K562 (cell line): ENCODE results near the gene NAA40. TPM values are rescaled to one million over a fixed set of nuclear protein-coding genes. Genes with fewer than 3 reads are reported as not detected.

Experiments
- ARNT ChIP-seq, 2 experiments: fragments of 450-650 bp; IDR thresholded peaks; 2 replicates each; pipeline ENCODE4 v1.6.1; 2016; ENCODE audit warnings: mild to moderate bottlenecking in 1 of 2
- ATF6 ChIP-seq: sonication (generic); formaldehyde crosslinking; IDR thresholded peaks from 2 replicates; pipeline ENCODE4 v1.4.0; 2020; ENCODE audit warnings: mild to moderate bottlenecking, missing genetic modification reagents
- E2F3 ChIP-seq: fragments of 250-450 bp; sonication (Bioruptor Pico); IDR thresholded peaks from 2 replicates; pipeline ENCODE4 v1.4.0; 2020; ENCODE audit warnings: mild to moderate bottlenecking
- FIP1L1 ChIP-seq: fragments of 200-400 bp; formaldehyde crosslinking; IDR thresholded peaks from 2 replicates; pipeline ENCODE4 v1.6.1; 2018; ENCODE audit warnings: mild to moderate bottlenecking, low read depth, low read length; ENCODE audit not compliant: poor library complexity, severe bottlenecking
- GABPB1 ChIP-seq: sonication (generic); formaldehyde crosslinking; IDR thresholded peaks from 2 replicates; pipeline ENCODE4 v1.8.0; 2022; ENCODE audit warnings: mild to moderate bottlenecking, missing genetic modification reagents
- GTF2F1 ChIP-seq: IDR thresholded peaks from 2 replicates; pipeline ENCODE4 v1.6.1; 2011; ENCODE audit warnings: low read depth, low read length, improper control_type of control experiment
- NFE2L1 ChIP-seq: fragments of 450-650 bp; IDR thresholded peaks from 2 replicates; pipeline ENCODE4 v1.6.1; 2016; ENCODE audit warnings: missing genetic modification characterization, low read depth, mild to moderate bottlenecking, missing compliant biosample characterization, moderate library complexity, borderline replicate concordance
- NFXL1 ChIP-seq: fragments of 450-650 bp; formaldehyde crosslinking; IDR thresholded peaks from 2 replicates; pipeline ENCODE4 v1.4.0; 2021; ENCODE audit warnings: mild to moderate bottlenecking
- PHTF2 ChIP-seq: fragments of 250-450 bp; sonication (Bioruptor Pico); IDR thresholded peaks from 2 replicates; pipeline ENCODE4 v1.5.0; 2021; ENCODE audit warnings: mild to moderate bottlenecking
- RBFOX2 ChIP-seq: fragments of 200-400 bp; formaldehyde crosslinking; IDR thresholded peaks from 2 replicates; pipeline ENCODE4 v1.6.1; 2017; ENCODE audit warnings: low read depth, mild to moderate bottlenecking, low read length, moderate library complexity
- SAP30 ChIP-seq: fragments of 200-600 bp; sonication (generic); IDR thresholded peaks from 2 replicates; pipeline ENCODE4 v1.6.1; 2012; ENCODE audit warnings: borderline replicate concordance, low read depth, mild to moderate bottlenecking, moderate library complexity, low read length, control low read depth, inconsistent platforms; ENCODE audit not compliant: insufficient read depth, poor library complexity, severe bottlenecking
- SRSF1 ChIP-seq: fragments of 200-400 bp; formaldehyde crosslinking; IDR thresholded peaks from 2 replicates; pipeline ENCODE4 v1.6.1; 2017; ENCODE audit warnings: mild to moderate bottlenecking, low read depth, low read length, moderate library complexity
- TFAM ChIP-seq: fragments of 250-450 bp; sonication (Bioruptor Pico); conservative IDR thresholded peaks from 2 replicates; pipeline ENCODE4 v1.5.0; 2021; ENCODE audit warnings: mild to moderate bottlenecking, moderate library complexity
- TSHZ1 ChIP-seq: fragments of 250-450 bp; sonication (Bioruptor Pico); IDR thresholded peaks from 2 replicates; pipeline ENCODE4 v1.4.0; 2020; ENCODE audit warnings: mild to moderate bottlenecking, moderate library complexity
- ZNF24 ChIP-seq: fragments of 450-650 bp; IDR thresholded peaks from 2 replicates; pipeline ENCODE4 v1.6.1; 2016
- ZNF778 ChIP-seq: fragments of 450-650 bp; formaldehyde crosslinking; IDR thresholded peaks from 2 replicates; pipeline ENCODE4 v1.4.0; 2020; ENCODE audit warnings: mild to moderate bottlenecking, moderate library complexity
- polyA plus RNA-seq, 8 experiments: library from polyadenylated mRNA; depleted of rRNA in 4 of 8; stranded (reverse) in 5 of 8; unstranded in 3 of 8; fragments of >200 nt; fragmentation: Nextera tagmentation in 2 of 8; fragmentation: Illumina TruSeq in 1 of 8; extraction: Ambion mirVana in 2 of 8; extraction: Trizol in 1 of 8; gene quantifications; 2 replicates each; pipeline versions ENCODE4 v1.2.1 to v1.2.3, GENCODE V29; 2011 to 2014; ENCODE audit warnings: inconsistent platforms in 1 of 8, missing spikeins in 1 of 8
- total RNA-seq, 7 experiments: library from RNA; depleted of rRNA in 6 of 7; stranded (reverse); fragments of >200 nt in 6 of 7; fragmentation: Illumina TruSeq in 2 of 7; extraction: Trizol in 2 of 7; gene quantifications; 2 replicates each; pipeline versions ENCODE4 v1.2.1 to v1.2.3, GENCODE V29; 2011 to 2021; ENCODE audit warnings: low replicate concordance in 1 of 7
- TF ChIP-seq, protein P1 (sequence below): fragments of 250-450 bp; sonication (Bioruptor Pico); IDR thresholded peaks from 2 replicates; pipeline ENCODE4 v1.4.0; 2020

Gene NAA40
- total and polyA plus RNA-seq, 9 of the 15 experiments (the other 6 are each of a cell fraction or from before 2014, with no cell fraction given): 6.2 to 39.0 (median 23.1) TPM

DNA sequence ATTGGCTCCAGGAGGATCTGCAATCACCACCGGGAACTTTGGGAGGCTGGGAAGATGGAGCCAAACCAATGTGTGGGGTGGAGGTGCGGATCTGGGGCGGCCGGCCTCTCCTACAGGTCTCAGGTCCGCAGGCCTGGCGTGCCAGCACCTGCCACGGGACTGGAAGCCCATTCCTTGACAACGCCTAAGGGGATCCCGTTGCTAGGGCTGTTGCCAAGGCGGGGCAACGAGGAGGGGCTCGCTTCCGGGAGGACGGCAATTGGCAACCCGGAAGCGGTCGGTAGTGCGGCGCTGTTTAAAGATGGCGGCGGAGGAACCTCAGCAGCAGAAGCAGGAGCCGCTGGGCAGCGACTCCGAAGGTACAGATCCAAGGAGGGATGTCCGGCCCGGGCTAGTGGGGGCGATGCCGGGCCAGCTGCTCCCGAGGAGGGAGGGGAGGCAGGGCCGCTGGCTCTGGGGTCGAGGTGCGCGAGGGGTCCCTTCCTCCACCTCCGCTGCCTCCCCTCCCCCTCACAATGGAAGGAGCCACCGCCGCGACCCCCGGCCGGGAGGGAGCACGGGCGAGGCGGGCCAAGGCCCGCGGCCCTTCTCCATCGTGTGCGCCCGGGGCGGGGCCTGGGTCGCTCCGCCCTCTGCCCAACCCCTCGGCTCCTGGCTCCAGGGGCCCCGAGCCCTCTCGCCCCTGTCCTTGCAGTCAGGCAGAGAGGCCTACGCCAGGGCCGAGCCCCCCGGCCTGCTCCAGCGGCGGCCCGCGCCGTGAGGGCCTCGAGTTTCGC, 47.5 kb downstream of the NAA40 start, which contains the start of gene OTUB1 (continued):
- TF ChIP-seq TSHZ1 (CRISPR knock-in tag) (no peak), GABPB1 (CRISPR knock-in tag) (peak; percentile 92), SAP30 (peak; percentile 56), FIP1L1 (peak; percentile 92), E2F3 (CRISPR knock-in tag) (no peak), GTF2F1 (no peak), NFE2L1 (tag) (no peak), PHTF2 (CRISPR knock-in tag) (no peak), ARNT (IDR thresholded peaks at IDR 0.05) (no peak), TFAM (CRISPR knock-in tag) (no peak), ZNF24 (no peak), ZNF778 (CRISPR knock-in tag) (no peak), RBFOX2 (peak; percentile 98), NFXL1 (CRISPR knock-in tag) (no peak), ATF6 (CRISPR knock-in tag) (no peak), SRSF1 (no peak)
- TF ChIP-seq, protein P1, sequence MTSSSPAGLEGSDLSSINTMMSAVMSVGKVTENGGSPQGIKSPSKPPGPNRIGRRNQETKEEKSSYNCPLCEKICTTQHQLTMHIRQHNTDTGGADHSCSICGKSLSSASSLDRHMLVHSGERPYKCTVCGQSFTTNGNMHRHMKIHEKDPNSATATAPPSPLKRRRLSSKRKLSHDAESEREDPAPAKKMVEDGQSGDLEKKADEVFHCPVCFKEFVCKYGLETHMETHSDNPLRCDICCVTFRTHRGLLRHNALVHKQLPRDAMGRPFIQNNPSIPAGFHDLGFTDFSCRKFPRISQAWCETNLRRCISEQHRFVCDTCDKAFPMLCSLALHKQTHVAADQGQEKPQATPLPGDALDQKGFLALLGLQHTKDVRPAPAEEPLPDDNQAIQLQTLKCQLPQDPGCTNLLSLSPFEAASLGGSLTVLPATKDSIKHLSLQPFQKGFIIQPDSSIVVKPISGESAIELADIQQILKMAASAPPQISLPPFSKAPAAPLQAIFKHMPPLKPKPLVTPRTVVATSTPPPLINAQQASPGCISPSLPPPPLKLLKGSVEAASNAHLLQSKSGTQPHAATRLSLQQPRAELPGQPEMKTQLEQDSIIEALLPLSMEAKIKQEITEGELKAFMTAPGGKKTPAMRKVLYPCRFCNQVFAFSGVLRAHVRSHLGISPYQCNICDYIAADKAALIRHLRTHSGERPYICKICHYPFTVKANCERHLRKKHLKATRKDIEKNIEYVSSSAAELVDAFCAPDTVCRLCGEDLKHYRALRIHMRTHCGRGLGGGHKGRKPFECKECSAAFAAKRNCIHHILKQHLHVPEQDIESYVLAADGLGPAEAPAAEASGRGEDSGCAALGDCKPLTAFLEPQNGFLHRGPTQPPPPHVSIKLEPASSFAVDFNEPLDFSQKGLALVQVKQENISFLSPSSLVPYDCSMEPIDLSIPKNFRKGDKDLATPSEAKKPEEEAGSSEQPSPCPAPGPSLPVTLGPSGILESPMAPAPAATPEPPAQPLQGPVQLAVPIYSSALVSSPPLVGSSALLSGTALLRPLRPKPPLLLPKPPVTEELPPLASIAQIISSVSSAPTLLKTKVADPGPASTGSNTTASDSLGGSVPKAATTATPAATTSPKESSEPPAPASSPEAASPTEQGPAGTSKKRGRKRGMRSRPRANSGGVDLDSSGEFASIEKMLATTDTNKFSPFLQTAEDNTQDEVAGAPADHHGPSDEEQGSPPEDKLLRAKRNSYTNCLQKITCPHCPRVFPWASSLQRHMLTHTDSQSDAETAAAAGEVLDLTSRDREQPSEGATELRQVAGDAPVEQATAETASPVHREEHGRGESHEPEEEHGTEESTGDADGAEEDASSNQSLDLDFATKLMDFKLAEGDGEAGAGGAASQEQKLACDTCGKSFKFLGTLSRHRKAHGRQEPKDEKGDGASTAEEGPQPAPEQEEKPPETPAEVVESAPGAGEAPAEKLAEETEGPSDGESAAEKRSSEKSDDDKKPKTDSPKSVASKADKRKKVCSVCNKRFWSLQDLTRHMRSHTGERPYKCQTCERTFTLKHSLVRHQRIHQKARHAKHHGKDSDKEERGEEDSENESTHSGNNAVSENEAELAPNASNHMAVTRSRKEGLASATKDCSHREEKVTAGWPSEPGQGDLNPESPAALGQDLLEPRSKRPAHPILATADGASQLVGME (CRISPR knock-in tag): peak; percentile 82; the same call in 1 of the 2 replicates
